Body of pancreas (tissue), 4 donors: Measurements from ENCODE around the gene ADRM1. TPM values are rescaled to one million over a fixed set of nuclear protein-coding genes. Genes with fewer than 3 reads are reported as not detected.

Source experiments
- ATAC-seq: fragments of 150-250 bp; one replicate; pipeline ENCODE4 v1.9.1; 2016
- DNase-seq, 4 donors: peaks; one replicate each; pipeline ENCODE4 v3.0.0-alpha.2; 2019
- H3K27ac ChIP-seq, 4 donors: fragments of 200-600 bp; sonication (generic); 1 replicate in 3 of 4; 2 replicates in 1 of 4; pipeline versions ENCODE4 v1.5.1 to v1.6.1; 2016 to 2019; ENCODE audit warnings: mild to moderate bottlenecking in 1 of 4, mixed read lengths in 1 of 4, moderate library complexity in 1 of 4
- H3K27me3 ChIP-seq, 2 donors: fragments of 200-600 bp; sonication (generic); one replicate each; pipeline ENCODE4 v1.6.0; 2016; ENCODE audit warnings: mild to moderate bottlenecking in 1 of 2
- H3K36me3 ChIP-seq, 2 donors: fragments of 200-600 bp; sonication (generic); replicated peaks in 1 of 2; 2 replicates each; pipeline ENCODE4 v1.5.1; 2016; ENCODE audit warnings: low read depth in 2 of 2; ENCODE audit not compliant: insufficient read depth in 1 of 2
- H3K4me1 ChIP-seq: fragments of 200-600 bp; sonication (generic); one replicate; pipeline ENCODE4 v1.6.0; 2016
- H3K4me3 ChIP-seq, 2 donors: fragments of 200-600 bp; sonication (generic); 1 replicate in 1 of 2; 2 replicates in 1 of 2; pipeline ENCODE4 v1.5.1; 2016 to 2019
- H3K9me3 ChIP-seq, 3 donors: fragments of 200-600 bp; sonication (generic); 1 replicate in 2 of 3; 2 replicates in 1 of 3; pipeline ENCODE4 v1.5.1; 2016
- CTCF ChIP-seq, 7 experiments: fragments of 450-650 bp in 4 of 7; fragments of 200-600 bp in 3 of 7; sonication (generic) in 3 of 7; IDR thresholded peaks; one replicate each; pipeline ENCODE4 v1.5.1; 2016 to 2019; ENCODE audit warnings: antibody characterized with exemption in 7 of 7
- POLR2A ChIP-seq, 3 donors: fragments of 450-650 bp; IDR thresholded peaks; one replicate each; pipeline ENCODE4 v1.6.1; 2016; ENCODE audit warnings: antibody characterized with exemption in 3 of 3, mild to moderate bottlenecking in 2 of 3
- WGBS, 2 donors: methylation state at CpG; one replicate each; pipeline ENCODE4 v1.1.5; 2017; 5-methylcytosine and 5-hydroxymethylcytosine counted together
- intact Hi-C: fragments of 100-400 bp; cut with DNase I; formaldehyde crosslinking; loops from one replicate; pipeline ENCODE4 v1.15.1; 2023
- total RNA-seq, 2 donors: library from RNA; depleted of rRNA; stranded (reverse); fragments of >200 nt; gene quantifications; one replicate each; pipeline ENCODE4 v1.1.0, GENCODE V29; 2016

ADRM1 gene
- total RNA-seq, 2 donors from 2014 or later, result 79.9 to 104 TPM

GRCh38 chr20:62349556-62350097 lies 46.8 kb downstream of the ADRM1 start:
- Histone ChIP-seq H3K36me3 (peaks cover 3 to 8% of the 10 kb centered on the region in 2 donors), H3K4me3 (no peak overlapping the region), H3K27me3 (no peaks in the 10 kb centered on the region), H3K4me1 (peaks cover 3% of the 10 kb centered on the region), H3K9me3 (no peaks in the 10 kb centered on the region), H3K27ac (no peak overlapping the region)
- DNase-seq (no peak), ATAC-seq (no peak)
- TF ChIP-seq POLR2A (IDR thresholded peaks at IDR 0.05) (no peak), CTCF (IDR thresholded peaks at IDR 0.05) (no peak)
- intact Hi-C loops, result no loop called here
- 55 to 65% methylated on average over 5 to 6 of the region's 7 CpGs for WGBS, 2 donors

GRCh38 chr20:62350098-62350628 lies 47.4 kb downstream of the ADRM1 start:
- Histone ChIP-seq H3K36me3 (peaks cover 3 to 8% of the 10 kb centered on the region in 2 donors), H3K27ac (no peak overlapping the region), H3K4me3 (no peak overlapping the region), H3K4me1 (peaks cover 9% of the 10 kb centered on the region), H3K9me3 (no peaks in the 10 kb centered on the region), H3K27me3 (no peaks in the 10 kb centered on the region)
- intact Hi-C loops, result no loop called here
- DNase-seq, result no peak
- 82 to 83% methylated on average over 5 to 16 of the region's 16 CpGs for WGBS, 2 donors
- no peak for TF ChIP-seq CTCF (IDR thresholded peaks at IDR 0.05)
- TF ChIP-seq POLR2A (IDR thresholded peaks at IDR 0.05), result no peak
- no peak for ATAC-seq

GRCh38 chr20:62350629-62351422 lies 48.0 kb downstream of the ADRM1 start:
- no peak for DNase-seq
- Histone ChIP-seq H3K9me3 (no peaks in the 10 kb centered on the region), H3K4me3 (no peak overlapping the region), H3K36me3 (peaks cover 3 to 8% of the 10 kb centered on the region in 2 donors), H3K27me3 (no peaks in the 10 kb centered on the region), H3K4me1 (peaks cover 15% of the 10 kb centered on the region), H3K27ac (no peak overlapping the region)
- WGBS, 2 donors, result 85 to 87% methylated on average over 12 to 21 of the region's 23 CpGs
- intact Hi-C loops, result no loop called here
- no peak for TF ChIP-seq POLR2A (IDR thresholded peaks at IDR 0.05)
- no peak for TF ChIP-seq CTCF (IDR thresholded peaks at IDR 0.05)
- ATAC-seq, result no peak

- no peaks in the 10 kb centered on the region for H3K27me3 ChIP-seq
- no peak for TF ChIP-seq CTCF (IDR thresholded peaks at IDR 0.05)
- TF ChIP-seq POLR2A (IDR thresholded peaks at IDR 0.05), result no peak
- DNase-seq, result no peak
- no peak overlapping the region for H3K4me3 ChIP-seq
- H3K36me3 ChIP-seq, result peaks cover 0 to 3% of the 10 kb centered on the region in 2 donors
- H3K4me1 ChIP-seq, result peaks cover 24% of the 10 kb centered on the region
- no peak overlapping the region for H3K27ac ChIP-seq
- H3K9me3 ChIP-seq, result no peaks in the 10 kb centered on the region
- intact Hi-C loops, result no loop called here
- no peak for ATAC-seq
- WGBS, 2 donors, result 92 to 94% methylated on average over 48 to 60 of the region's 60 CpGs
Measured at GRCh38 chr20:62351469-62352401, 48.9 kb downstream of the ADRM1 start.
